H1 (cell line): ENCODE measurements around the gene PCAT7.

Experiments used
- CHD1 ChIP-seq: IDR thresholded peaks from 2 replicates; pipeline ENCODE4 v1.6.1; 2012; ENCODE audit warnings: low read depth, low read length, improper control_type of control experiment
- CHD2 ChIP-seq: IDR thresholded peaks from 2 replicates; pipeline ENCODE4 v1.6.1; 2012; ENCODE audit warnings: low read length, improper control_type of control experiment
- EP300 ChIP-seq, 2 experiments: IDR thresholded peaks; 1 replicate in 1 of 2; 2 replicates in 1 of 2; pipeline ENCODE4 v1.6.1; 2011 to 2012; ENCODE audit warnings: low read depth in 2 of 2, low read length in 2 of 2, mild to moderate bottlenecking in 2 of 2, borderline replicate concordance in 1 of 2, inconsistent platforms in 1 of 2, moderate library complexity in 1 of 2
- EZH2 ChIP-seq: fragments of 200-600 bp; sonication (generic); IDR thresholded peaks from 2 replicates; pipeline ENCODE4 v1.7.1; 2012; ENCODE audit warnings: low read depth, mild to moderate bottlenecking, moderate library complexity, low read length, inconsistent platforms; ENCODE audit not compliant: severe bottlenecking
- GABPA ChIP-seq: IDR thresholded peaks from 2 replicates; pipeline ENCODE4 v1.6.1; 2011; ENCODE audit warnings: mild to moderate bottlenecking, low read length, moderate library complexity, borderline replicate concordance; ENCODE audit not compliant: insufficient read depth
- HDAC2 ChIP-seq, 2 experiments: fragments of 300-600 bp in 1 of 2; sonication (generic) in 1 of 2; IDR thresholded peaks; 2 replicates each; pipeline ENCODE4 v1.6.1; 2011 to 2012; ENCODE audit warnings: low read depth in 2 of 2, low read length in 2 of 2, mild to moderate bottlenecking in 2 of 2, moderate library complexity in 2 of 2, borderline replicate concordance in 1 of 2, inconsistent platforms in 1 of 2
- KDM1A ChIP-seq: fragments of 200-600, 300-600 bp; sonication (generic); IDR thresholded peaks from 2 replicates; pipeline ENCODE4 v1.7.1; 2016; ENCODE audit warnings: mild to moderate bottlenecking, low read length, borderline replicate concordance
- POLR2A ChIP-seq, 2 experiments: IDR thresholded peaks; 1 replicate in 1 of 2; 2 replicates in 1 of 2; pipeline ENCODE4 v1.6.1; 2011; ENCODE audit warnings: low read depth in 2 of 2, low read length in 2 of 2, mild to moderate bottlenecking in 2 of 2; ENCODE audit errors: control extremely low read depth in 1 of 2
- POLR2AphosphoS5 ChIP-seq: IDR thresholded peaks from 2 replicates; pipeline ENCODE4 v1.6.1; 2011; ENCODE audit warnings: low read depth, low read length
- RFX5 ChIP-seq: IDR thresholded peaks from 2 replicates; pipeline ENCODE4 v1.6.1; 2011; ENCODE audit warnings: low read depth, low read length, improper control_type of control experiment, borderline replicate concordance
- SP1 ChIP-seq: IDR thresholded peaks from 2 replicates; pipeline ENCODE4 v1.6.1; 2011; ENCODE audit warnings: low read depth, low read length
- ZNF274 ChIP-seq: IDR thresholded peaks from 2 replicates; pipeline ENCODE4 v1.7.0; 2012; ENCODE audit warnings: low read length, borderline replicate concordance; ENCODE audit errors: extremely low read depth
- TF ChIP-seq, protein P1 (sequence below), 3 experiments: IDR thresholded peaks; 1 replicate in 2 of 3; 2 replicates in 1 of 3; pipeline versions ENCODE4 v1.5.1 to v1.6.1; 2011; ENCODE audit warnings: low read length in 3 of 3, mild to moderate bottlenecking in 3 of 3, inconsistent platforms in 2 of 3, low read depth in 1 of 3, moderate library complexity in 1 of 3; ENCODE audit not compliant: insufficient read depth in 1 of 3; ENCODE audit errors: control extremely low read depth in 1 of 3

- TF ChIP-seq, protein P1, sequence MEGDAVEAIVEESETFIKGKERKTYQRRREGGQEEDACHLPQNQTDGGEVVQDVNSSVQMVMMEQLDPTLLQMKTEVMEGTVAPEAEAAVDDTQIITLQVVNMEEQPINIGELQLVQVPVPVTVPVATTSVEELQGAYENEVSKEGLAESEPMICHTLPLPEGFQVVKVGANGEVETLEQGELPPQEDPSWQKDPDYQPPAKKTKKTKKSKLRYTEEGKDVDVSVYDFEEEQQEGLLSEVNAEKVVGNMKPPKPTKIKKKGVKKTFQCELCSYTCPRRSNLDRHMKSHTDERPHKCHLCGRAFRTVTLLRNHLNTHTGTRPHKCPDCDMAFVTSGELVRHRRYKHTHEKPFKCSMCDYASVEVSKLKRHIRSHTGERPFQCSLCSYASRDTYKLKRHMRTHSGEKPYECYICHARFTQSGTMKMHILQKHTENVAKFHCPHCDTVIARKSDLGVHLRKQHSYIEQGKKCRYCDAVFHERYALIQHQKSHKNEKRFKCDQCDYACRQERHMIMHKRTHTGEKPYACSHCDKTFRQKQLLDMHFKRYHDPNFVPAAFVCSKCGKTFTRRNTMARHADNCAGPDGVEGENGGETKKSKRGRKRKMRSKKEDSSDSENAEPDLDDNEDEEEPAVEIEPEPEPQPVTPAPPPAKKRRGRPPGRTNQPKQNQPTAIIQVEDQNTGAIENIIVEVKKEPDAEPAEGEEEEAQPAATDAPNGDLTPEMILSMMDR (IDR thresholded peaks at IDR 0.05; ENCODE audit: control extremely low read depth in 1 of 3, insufficient read depth in 1 of 3, low read depth in 1 of 3, low read length in 3 of 3): no peak
- TF ChIP-seq SP1 (no peak), RFX5 (no peak), HDAC2 (IDR thresholded peaks at IDR 0.05; ENCODE audit: borderline replicate concordance in 1 of 2, low read depth in 2 of 2, low read length in 2 of 2) (no peak), CHD1 (no peak), POLR2A (IDR thresholded peaks at IDR 0.05; ENCODE audit: control extremely low read depth in 1 of 2, low read depth in 2 of 2, low read length in 2 of 2) (no peak), ZNF274 (no peak), EZH2 (no peak), KDM1A (no peak), CHD2 (no peak), EP300 (IDR thresholded peaks at IDR 0.05; ENCODE audit: borderline replicate concordance in 1 of 2, low read depth in 2 of 2, low read length in 2 of 2) (no peak), POLR2AphosphoS5 (no peak), GABPA (no peak)
Measured at GRCh38 chr9:94525396-94526035, 29.4 kb upstream of the PCAT7 start.
